Osteocyte (in vitro differentiated cells): ENCODE results near the gene ATOSA. TPM values are rescaled to one million over a fixed set of nuclear protein-coding genes. Genes with fewer than 3 reads are reported as not detected.

Source experiments
- DNase-seq: peaks from one replicate; pipeline ENCODE4 v3.0.0; 2021; ENCODE audit warnings: mixed read lengths; ENCODE audit not compliant: unreplicated experiment; ENCODE audit errors: extremely low spot score
- H3K27ac Mint-ChIP-seq: one replicate; pipeline ENCODE4 v1.8.0; 2021; ENCODE audit warnings: mild to moderate bottlenecking, mixed read lengths; ENCODE audit not compliant: unreplicated experiment
- H3K27me3 Mint-ChIP-seq: one replicate; pipeline ENCODE4 v1.8.0; 2021; ENCODE audit warnings: mixed read lengths; ENCODE audit not compliant: unreplicated experiment
- H3K36me3 Mint-ChIP-seq: one replicate; pipeline ENCODE4 v1.8.0; 2021; ENCODE audit warnings: mixed read lengths; ENCODE audit not compliant: unreplicated experiment
- H3K4me1 Mint-ChIP-seq: one replicate; pipeline ENCODE4 v1.8.0; 2021; ENCODE audit warnings: mixed read lengths; ENCODE audit not compliant: unreplicated experiment
- H3K4me3 Mint-ChIP-seq: one replicate; pipeline ENCODE4 v1.8.0; 2021; ENCODE audit warnings: mild to moderate bottlenecking, moderate library complexity, mixed read lengths; ENCODE audit not compliant: unreplicated experiment
- H3K9me3 Mint-ChIP-seq: one replicate; pipeline ENCODE4 v1.8.0; 2021; ENCODE audit warnings: mixed read lengths; ENCODE audit not compliant: unreplicated experiment
- long read RNA-seq: library from polyadenylated mRNA; unstranded; transcript quantifications from one replicate; pipeline ENCODE4 v2.0.0, GENCODE V29; 2021
- total RNA-seq: library from RNA; stranded (reverse); gene quantifications from 2 replicates; pipeline ENCODE4 v1.2.1, GENCODE V29; 2021
- TF ChIP-seq, protein P1 (sequence below): fragments of 200-600 bp; sonication (generic); IDR thresholded peaks from 2 replicates; pipeline ENCODE4 v1.5.0; 2021; ENCODE audit warnings: antibody characterized with exemption, mild to moderate bottlenecking, moderate library complexity

ATOSA gene, protein sequence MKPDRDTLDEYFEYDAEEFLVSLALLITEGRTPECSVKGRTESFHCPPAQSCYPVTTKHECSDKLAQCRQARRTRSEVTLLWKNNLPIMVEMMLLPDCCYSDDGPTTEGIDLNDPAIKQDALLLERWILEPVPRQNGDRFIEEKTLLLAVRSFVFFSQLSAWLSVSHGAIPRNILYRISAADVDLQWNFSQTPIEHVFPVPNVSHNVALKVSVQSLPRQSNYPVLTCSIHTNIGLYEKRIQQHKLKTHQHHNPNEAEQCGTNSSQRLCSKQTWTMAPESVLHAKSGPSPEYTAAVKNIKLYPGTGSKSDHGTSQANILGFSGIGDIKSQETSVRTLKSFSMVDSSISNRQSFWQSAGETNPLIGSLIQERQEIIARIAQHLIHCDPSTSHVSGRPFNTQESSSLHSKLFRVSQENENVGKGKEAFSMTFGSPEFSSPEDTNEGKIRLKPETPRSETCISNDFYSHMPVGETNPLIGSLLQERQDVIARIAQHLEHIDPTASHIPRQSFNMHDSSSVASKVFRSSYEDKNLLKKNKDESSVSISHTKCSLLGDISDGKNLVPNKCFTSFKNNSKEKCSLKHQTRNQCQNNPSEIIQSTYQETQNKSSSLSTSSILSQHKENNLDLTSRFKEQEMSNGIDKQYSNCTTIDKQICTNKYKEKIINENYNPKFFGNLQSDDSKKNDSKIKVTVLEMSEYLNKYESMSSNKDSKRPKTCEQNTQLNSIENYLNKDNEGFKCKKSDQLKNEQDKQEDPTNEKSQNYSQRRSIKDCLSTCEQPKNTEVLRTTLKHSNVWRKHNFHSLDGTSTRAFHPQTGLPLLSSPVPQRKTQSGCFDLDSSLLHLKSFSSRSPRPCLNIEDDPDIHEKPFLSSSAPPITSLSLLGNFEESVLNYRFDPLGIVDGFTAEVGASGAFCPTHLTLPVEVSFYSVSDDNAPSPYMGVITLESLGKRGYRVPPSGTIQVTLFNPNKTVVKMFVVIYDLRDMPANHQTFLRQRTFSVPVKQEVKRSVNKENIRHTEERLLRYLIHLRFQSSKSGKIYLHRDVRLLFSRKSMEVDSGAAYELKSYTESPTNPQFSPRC
- total RNA-seq: 33.6 and 37.1 TPM in 2 replicates
- long read RNA-seq, full-length matches to known transcripts: 1 of 32 reads
- long read RNA-seq, partial matches to known transcripts: 16 of 32 reads
- long read RNA-seq, other reads (novel, unspliced or antisense): 15 of 32 reads

DNA sequence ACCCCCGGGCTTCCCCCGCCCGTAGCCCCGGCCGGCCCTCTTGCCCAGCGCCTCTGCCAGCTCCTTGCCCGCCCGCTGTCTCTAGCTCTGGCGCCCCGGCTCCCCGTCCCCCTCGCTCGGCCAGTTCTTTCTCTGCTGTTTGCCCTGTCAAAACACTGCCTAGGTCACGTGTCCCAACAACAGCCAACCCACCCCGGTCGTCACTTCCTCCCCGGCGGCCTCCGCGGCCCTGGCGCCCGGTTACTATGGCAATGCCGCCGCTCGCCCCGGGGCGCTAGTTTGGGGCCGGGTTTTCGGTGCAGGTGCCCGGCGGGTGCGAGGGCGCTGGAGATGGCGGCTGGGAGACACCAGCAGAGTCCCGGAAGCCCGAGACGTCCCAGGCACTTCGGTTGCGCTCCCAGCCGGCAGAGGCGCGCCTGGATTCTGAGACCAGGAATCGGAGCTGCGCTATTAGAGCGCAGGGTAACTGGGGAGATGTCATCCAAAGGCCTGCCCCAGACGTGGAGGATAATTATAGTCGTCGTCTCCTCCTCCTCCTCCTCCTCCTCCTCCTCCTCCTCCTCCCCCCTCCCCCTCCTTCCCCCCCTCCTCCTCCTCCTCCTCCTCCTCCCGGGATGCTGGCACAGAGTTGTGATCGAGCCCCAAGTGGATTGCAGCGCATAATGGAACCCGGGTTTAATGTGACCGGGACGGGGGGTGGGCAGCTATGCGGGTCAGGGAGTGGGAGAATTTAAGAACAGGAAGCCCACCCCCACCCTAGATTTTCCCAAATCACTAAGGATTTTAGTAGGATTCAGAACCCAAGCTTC lies at the start of gene ATOSA:
ATOSA (minus strand) TSS at position 157 of the 809 bp plus-strand sequence. CDS start 1,367 bp downstream, outside the sequence.
- peak within 1 kb of the TSS; percentile 99 for H3K27ac Mint-ChIP-seq
- TF ChIP-seq, protein P1, sequence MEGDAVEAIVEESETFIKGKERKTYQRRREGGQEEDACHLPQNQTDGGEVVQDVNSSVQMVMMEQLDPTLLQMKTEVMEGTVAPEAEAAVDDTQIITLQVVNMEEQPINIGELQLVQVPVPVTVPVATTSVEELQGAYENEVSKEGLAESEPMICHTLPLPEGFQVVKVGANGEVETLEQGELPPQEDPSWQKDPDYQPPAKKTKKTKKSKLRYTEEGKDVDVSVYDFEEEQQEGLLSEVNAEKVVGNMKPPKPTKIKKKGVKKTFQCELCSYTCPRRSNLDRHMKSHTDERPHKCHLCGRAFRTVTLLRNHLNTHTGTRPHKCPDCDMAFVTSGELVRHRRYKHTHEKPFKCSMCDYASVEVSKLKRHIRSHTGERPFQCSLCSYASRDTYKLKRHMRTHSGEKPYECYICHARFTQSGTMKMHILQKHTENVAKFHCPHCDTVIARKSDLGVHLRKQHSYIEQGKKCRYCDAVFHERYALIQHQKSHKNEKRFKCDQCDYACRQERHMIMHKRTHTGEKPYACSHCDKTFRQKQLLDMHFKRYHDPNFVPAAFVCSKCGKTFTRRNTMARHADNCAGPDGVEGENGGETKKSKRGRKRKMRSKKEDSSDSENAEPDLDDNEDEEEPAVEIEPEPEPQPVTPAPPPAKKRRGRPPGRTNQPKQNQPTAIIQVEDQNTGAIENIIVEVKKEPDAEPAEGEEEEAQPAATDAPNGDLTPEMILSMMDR: no peak
- peaks cover 28% of the 10 kb centered on the region for H3K4me1 Mint-ChIP-seq
- peaks cover 11% of the 10 kb centered on the region for H3K36me3 Mint-ChIP-seq
- no peaks in the 10 kb centered on the region for H3K9me3 Mint-ChIP-seq
- peak; percentile 96 for DNase-seq
- H3K4me3 Mint-ChIP-seq: peak within 1 kb of the TSS; percentile 99
- peaks cover 27% of the 10 kb centered on the region for H3K27me3 Mint-ChIP-seq

DNA sequence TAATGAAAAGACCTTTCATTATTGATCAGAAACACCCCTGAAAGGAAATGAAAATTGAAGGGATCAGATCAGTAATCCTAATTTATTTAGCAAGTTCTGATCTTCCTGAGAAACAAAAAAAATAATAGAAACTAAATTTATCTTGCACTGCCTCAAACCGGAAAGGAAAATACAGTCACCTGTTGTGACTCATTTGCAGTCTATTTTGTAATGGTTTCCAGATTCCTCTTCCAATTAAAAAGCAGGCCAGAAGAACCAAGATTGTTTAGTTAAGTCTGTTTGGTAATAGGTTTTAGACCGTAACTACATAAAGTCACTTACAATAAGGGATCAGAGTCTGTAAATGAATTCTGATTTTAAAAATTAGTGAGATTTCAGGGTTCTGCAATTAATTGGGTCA lies 49.7 kb upstream of the ATOSA start:
- H3K27me3 Mint-ChIP-seq: peaks cover 2% of the 10 kb centered on the region
- no peaks in the 10 kb centered on the region for H3K9me3 Mint-ChIP-seq
- H3K4me1 Mint-ChIP-seq: peaks cover 19% of the 10 kb centered on the region
- TF ChIP-seq, protein P1: no peak
- no peak for DNase-seq
- H3K36me3 Mint-ChIP-seq: no peaks in the 10 kb centered on the region
- H3K4me3 Mint-ChIP-seq: no peak overlapping the region
- no peak overlapping the region for H3K27ac Mint-ChIP-seq

DNA sequence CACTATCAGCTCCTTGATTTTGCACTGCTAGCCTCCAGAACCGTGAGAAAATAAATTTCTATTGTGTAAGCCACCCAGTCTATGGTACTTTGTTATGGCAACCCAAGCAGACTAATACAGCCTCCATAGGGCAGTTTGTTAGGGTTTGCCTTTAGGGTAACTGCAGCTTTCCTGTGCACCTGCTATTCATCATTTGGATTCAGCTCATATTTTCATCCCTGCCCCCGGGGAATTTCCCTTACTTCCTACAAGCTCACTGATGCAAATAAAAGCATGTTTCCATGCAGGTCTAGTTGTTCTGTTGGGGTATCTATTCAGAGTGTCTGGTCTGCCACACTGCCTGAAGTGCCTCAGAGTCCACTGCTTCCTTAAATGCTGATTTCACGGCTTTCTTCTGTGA lies 48.6 kb upstream of the ATOSA start:
- H3K27me3 Mint-ChIP-seq: peaks cover 2% of the 10 kb centered on the region
- DNase-seq: no peak
- H3K9me3 Mint-ChIP-seq: no peaks in the 10 kb centered on the region

DNA sequence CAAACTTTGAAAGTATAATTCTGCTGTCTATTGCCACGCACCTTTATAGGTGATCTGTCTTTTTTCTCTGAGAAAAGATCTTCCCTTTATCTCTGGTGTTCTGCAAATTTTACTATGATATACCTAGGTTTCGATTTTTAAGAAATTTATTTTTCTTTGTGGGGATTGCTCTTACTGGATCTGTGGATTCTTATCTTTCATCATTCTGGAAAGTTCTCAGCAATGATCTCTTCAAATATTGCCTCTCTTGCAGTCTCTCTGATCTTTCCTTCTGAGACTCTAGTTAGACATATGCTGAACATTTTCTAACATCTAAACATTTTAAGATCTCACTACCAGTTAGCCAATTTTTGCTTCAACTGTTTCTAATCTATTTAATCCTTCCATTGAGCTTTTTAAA lies 47.0 kb upstream of the ATOSA start:
- H3K4me3 Mint-ChIP-seq: no peak overlapping the region
- DNase-seq: no peak
- peaks cover 2% of the 10 kb centered on the region for H3K27me3 Mint-ChIP-seq
- no peaks in the 10 kb centered on the region for H3K9me3 Mint-ChIP-seq
- TF ChIP-seq, protein P1: no peak
- no peaks in the 10 kb centered on the region for H3K36me3 Mint-ChIP-seq
- H3K27ac Mint-ChIP-seq: no peak overlapping the region
- H3K4me1 Mint-ChIP-seq: peaks cover 17% of the 10 kb centered on the region

More for the DNA sequence above, 48.6 kb upstream of the ATOSA start:
- H3K36me3 Mint-ChIP-seq: no peaks in the 10 kb centered on the region
- H3K27ac Mint-ChIP-seq: no peak overlapping the region
- no peak overlapping the region for H3K4me3 Mint-ChIP-seq
- TF ChIP-seq, protein P1: no peak
- peaks cover 19% of the 10 kb centered on the region for H3K4me1 Mint-ChIP-seq
